Mesendoderm (in vitro differentiated cells): ENCODE measurements around the gene PIP5K1B.
"Not testable (repeated sequence)": the region's sequence is repeated elsewhere in the genome, so short reads cannot be mapped to it uniquely, and the experiment has no call there.

Experiments
- DNase-seq: peaks from one replicate; pipeline ENCODE4 v3.0.0; 2013
- H2AK5ac ChIP-seq: 2 replicates; pipeline ENCODE4 v1.6.1; 2013; ENCODE audit warnings: low read length, inconsistent platforms
- H2BK120ac ChIP-seq: 2 replicates; pipeline ENCODE4 v1.6.1; 2013; ENCODE audit warnings: low read depth, mild to moderate bottlenecking, low read length, moderate library complexity, mixed read lengths
- H2BK15ac ChIP-seq: replicated peaks from 2 replicates; pipeline ENCODE4 v1.6.1; 2013; ENCODE audit warnings: low read depth, mild to moderate bottlenecking, moderate library complexity
- H2BK5ac ChIP-seq: 2 replicates; pipeline ENCODE4 v1.6.1; 2013; ENCODE audit warnings: low read length, inconsistent platforms
- H3K18ac ChIP-seq: 2 replicates; pipeline ENCODE4 v1.6.1; 2013; ENCODE audit warnings: mild to moderate bottlenecking, low read length, mixed read lengths
- H3K23ac ChIP-seq: one replicate; pipeline ENCODE4 v1.6.1; 2013; ENCODE audit warnings: low read length
- H3K27ac ChIP-seq: 2 replicates; pipeline ENCODE4 v1.5.1; 2013; ENCODE audit warnings: low read depth, mild to moderate bottlenecking, inconsistent platforms, low read length, moderate library complexity
- H3K27me3 ChIP-seq: 2 replicates; pipeline ENCODE4 v1.6.1; 2013; ENCODE audit warnings: low read length, control low read depth, mild to moderate bottlenecking, inconsistent platforms; ENCODE audit not compliant: insufficient read depth, poor library complexity
- H3K36me3 ChIP-seq: 2 replicates; pipeline ENCODE4 v1.6.1; 2013; ENCODE audit warnings: low read length, inconsistent platforms; ENCODE audit not compliant: control insufficient read depth, insufficient read depth
- H3K4ac ChIP-seq: one replicate; pipeline ENCODE4 v1.6.1; 2013; ENCODE audit warnings: low read depth, mild to moderate bottlenecking, low read length, moderate library complexity
- H3K4me1 ChIP-seq: 2 replicates; pipeline ENCODE4 v1.6.1; 2013; ENCODE audit warnings: low read depth, low read length, inconsistent platforms; ENCODE audit not compliant: control insufficient read depth
- H3K4me2 ChIP-seq: 2 replicates; pipeline ENCODE4 v1.6.1; 2013; ENCODE audit warnings: low read length
- H3K4me3 ChIP-seq: 2 replicates; pipeline ENCODE4 v1.5.1; 2013; ENCODE audit warnings: mild to moderate bottlenecking, low read length
- H3K56ac ChIP-seq: one replicate; pipeline ENCODE4 v1.6.1; 2013; ENCODE audit warnings: low read length
- H3K79me1 ChIP-seq: 2 replicates; pipeline ENCODE4 v1.6.1; 2013; ENCODE audit warnings: low read length, inconsistent platforms
- H3K79me2 ChIP-seq: 2 replicates; pipeline ENCODE4 v1.6.1; 2013; ENCODE audit warnings: mild to moderate bottlenecking, low read length; ENCODE audit not compliant: control insufficient read depth, insufficient read depth
- H3K9ac ChIP-seq: 2 replicates; pipeline ENCODE4 v1.6.1; 2013; ENCODE audit warnings: low read length, inconsistent platforms
- H4K5ac ChIP-seq: one replicate; pipeline ENCODE4 v1.6.1; 2013; ENCODE audit warnings: low read length
- H4K8ac ChIP-seq: one replicate; pipeline ENCODE4 v1.6.1; 2013; ENCODE audit warnings: low read depth, mild to moderate bottlenecking, control low read depth, low read length, moderate library complexity
- WGBS: extraction: QIAGEN DNeasy Blood & Tissue Kit; methylation state at CpG from one replicate; pipeline ENCODE4 v1.1.7; 2013; ENCODE audit warnings: low lambda C conversion rate, missing lambda C conversion rate; ENCODE audit not compliant: insufficient coverage; ENCODE audit errors: extremely low coverage; 5-methylcytosine and 5-hydroxymethylcytosine counted together

The PIP5K1B gene

DNA sequence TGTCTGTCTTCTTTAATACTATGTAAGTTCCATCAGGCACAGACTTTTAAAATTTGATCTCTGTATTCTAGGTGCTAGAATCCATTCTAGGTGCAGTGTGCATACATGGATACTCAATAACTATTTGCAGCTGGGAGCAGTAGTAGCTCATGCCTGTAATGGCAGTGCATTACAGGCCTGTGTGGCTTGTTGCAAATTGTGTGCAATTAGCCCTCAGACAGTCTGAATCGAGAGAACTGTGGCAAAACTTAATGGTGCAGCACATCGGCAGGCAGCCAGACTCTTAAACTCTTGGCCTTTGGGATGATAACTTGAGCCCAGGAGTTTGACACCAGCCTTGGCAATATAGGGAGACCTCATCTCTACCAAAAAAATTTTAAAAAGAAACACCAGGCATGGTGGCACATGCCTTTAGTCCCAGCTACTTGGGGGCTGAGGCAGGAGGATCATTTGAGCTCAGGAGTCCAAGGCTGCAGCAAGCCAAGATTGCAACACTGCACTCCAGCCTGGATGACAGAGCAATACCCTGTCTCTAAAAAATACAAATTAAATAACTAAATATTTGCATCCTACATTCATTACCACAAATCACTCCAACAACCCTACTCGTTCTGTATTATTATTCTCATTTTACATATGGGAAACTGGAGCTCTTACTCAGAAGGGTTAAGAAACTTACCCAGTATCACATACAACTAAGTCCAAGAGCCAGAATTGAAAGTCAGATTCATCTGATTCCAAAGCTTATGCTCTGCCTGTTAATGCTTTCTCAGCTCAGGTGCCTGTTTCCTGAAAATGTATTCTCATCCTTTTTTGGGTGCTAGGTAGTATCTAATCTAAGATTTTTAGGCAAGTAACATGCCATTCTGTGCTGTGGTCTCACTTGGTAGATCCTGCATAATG, 278.7 kb downstream of the PIP5K1B start:
- Histone ChIP-seq H2BK5ac (no peak overlapping the region), H3K79me1 (no peaks in the 10 kb centered on the region), H3K4ac (no peak overlapping the region), H3K23ac (no peak overlapping the region), H2AK5ac (no peak overlapping the region), H2BK15ac (no peak overlapping the region), H3K4me2 (no peak overlapping the region), H3K9ac (no peak overlapping the region), H3K27me3 (no peaks in the 10 kb centered on the region), H4K8ac (no peak overlapping the region), H3K36me3 (no peaks in the 10 kb centered on the region), H3K27ac (no peak overlapping the region), H3K4me1 (peaks cover 8% of the 10 kb centered on the region), H2BK120ac (no peak overlapping the region), H3K18ac (no peak overlapping the region), H3K79me2 (no peaks in the 10 kb centered on the region), H3K4me3 (no peak overlapping the region), H4K5ac (no peak overlapping the region), H3K56ac (no peak overlapping the region)
- DNase-seq, result no peak
- 100% methylated on average over 1 of the region's 3 CpGs for WGBS

DNA sequence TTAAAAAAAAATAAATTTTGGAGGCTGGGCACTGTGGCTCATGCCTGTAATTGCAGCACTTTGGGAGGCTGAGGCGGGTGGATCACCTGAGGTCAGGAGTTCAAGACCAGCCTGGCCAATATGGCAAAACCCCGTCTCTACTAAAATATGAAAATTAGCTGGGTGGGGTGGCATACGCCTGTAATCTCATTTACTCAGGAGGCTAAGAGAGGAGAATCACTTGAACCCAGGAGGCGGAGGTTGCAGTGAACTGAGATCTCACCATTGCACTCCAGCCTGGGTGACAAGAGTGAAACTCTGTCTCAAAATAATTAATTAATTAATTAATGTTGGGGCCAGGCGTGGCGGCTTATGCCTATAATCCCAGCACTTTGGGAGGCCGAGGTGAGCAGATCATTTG, 281.9 kb downstream of the PIP5K1B start:
- H2BK120ac ChIP-seq, H2AK5ac ChIP-seq, H3K18ac ChIP-seq, H4K8ac ChIP-seq, H3K79me1 ChIP-seq, H3K23ac ChIP-seq, H3K27me3 ChIP-seq, H3K27ac ChIP-seq, H3K4me3 ChIP-seq, H3K79me2 ChIP-seq, H2BK15ac ChIP-seq, DNase-seq, H3K4ac ChIP-seq, H2BK5ac ChIP-seq, H3K4me2 ChIP-seq, H3K4me1 ChIP-seq, H4K5ac ChIP-seq, H3K56ac ChIP-seq, H3K9ac ChIP-seq, H3K36me3 ChIP-seq: not testable (repeated sequence)
- WGBS, result no CpG with 5 or more reads among the region's 7 CpGs

DNA sequence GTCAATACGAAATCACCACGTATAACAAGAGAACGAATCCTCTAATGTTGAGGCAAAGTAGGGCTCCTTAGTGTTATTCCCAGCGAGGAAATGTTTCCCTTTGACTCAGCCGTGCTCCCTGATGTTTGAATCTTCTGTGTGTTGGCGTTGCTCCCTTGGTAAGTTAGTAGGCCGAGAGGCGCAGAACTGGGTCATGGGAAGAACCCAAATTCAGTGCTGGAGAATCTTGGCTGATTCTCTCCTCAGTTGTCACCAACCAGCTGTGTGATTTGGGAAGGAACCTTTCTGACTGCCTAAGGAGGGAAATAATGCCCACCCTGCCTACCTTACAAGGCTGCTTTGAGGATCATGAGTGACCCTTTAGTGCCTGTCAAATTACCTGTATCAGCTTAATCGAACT, 286.4 kb downstream of the PIP5K1B start:
- DNase-seq, result no peak
- Histone ChIP-seq H2BK15ac (no peak overlapping the region), H4K8ac (no peak overlapping the region), H3K23ac (no peak overlapping the region), H2BK5ac (no peak overlapping the region), H3K79me1 (no peaks in the 10 kb centered on the region), H2BK120ac (no peak overlapping the region), H3K18ac (no peak overlapping the region), H3K9ac (no peak overlapping the region), H4K5ac (no peak overlapping the region), H2AK5ac (no peak overlapping the region), H3K79me2 (no peaks in the 10 kb centered on the region), H3K4me3 (no peak overlapping the region), H3K4me1 (no peaks in the 10 kb centered on the region), H3K4me2 (no peak overlapping the region), H3K56ac (no peak overlapping the region), H3K27me3 (no peaks in the 10 kb centered on the region), H3K27ac (no peak overlapping the region), H3K36me3 (no peaks in the 10 kb centered on the region), H3K4ac (no peak overlapping the region)
- no CpG with 5 or more reads among the region's 9 CpGs for WGBS

DNA sequence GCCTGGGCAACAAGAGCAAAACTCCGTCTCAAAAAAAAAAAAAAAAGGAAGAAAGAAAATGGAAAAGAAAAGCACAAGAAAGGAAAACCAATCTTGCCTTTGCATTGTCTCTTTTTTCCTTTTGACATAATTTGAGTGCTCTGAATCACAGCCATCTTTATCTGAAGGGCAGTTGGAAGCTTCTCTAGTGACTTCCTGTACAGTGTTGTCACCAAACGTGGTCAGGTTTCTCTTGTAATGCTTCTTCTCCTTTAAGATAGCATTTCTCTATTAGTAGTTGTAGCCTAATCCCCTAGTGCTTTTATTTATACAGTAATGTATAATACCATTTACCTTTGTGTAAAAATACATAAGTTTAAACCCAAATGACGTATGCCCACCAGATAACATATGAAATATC, 290.7 kb downstream of the PIP5K1B start:
- Histone ChIP-seq H3K9ac (no peak overlapping the region), H4K5ac (no peak overlapping the region), H3K27me3 (no peaks in the 10 kb centered on the region), H3K36me3 (no peaks in the 10 kb centered on the region), H3K79me2 (no peaks in the 10 kb centered on the region), H2BK15ac (no peak overlapping the region), H3K27ac (no peak overlapping the region), H3K79me1 (no peaks in the 10 kb centered on the region), H4K8ac (no peak overlapping the region), H3K4me3 (no peak overlapping the region), H3K4ac (no peak overlapping the region), H2AK5ac (no peak overlapping the region), H3K4me2 (no peak overlapping the region), H3K23ac (no peak overlapping the region), H3K56ac (no peak overlapping the region), H2BK5ac (no peak overlapping the region), H3K4me1 (no peaks in the 10 kb centered on the region), H3K18ac (no peak overlapping the region), H2BK120ac (no peak overlapping the region)
- no peak for DNase-seq
- WGBS, result no CpG with 5 or more reads among the region's 3 CpGs

DNA sequence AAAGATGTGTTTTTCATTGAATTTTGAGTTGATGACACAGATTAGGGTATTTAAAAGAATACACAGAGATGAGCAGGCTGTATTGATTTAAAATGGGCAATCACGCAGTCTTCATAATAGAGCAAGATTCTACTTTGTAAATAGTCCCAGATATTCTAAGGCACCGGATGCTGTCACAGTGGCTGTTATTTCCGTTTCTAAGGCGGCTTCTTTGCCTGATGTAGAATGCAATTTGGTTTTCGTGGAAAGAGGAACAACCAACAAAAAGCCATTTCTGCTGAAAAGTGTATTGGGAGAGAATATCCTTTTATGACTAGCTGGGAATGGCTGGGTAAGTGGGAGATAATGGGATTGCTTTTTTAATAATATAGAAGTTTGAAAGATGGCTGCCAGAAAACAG, 291.4 kb downstream of the PIP5K1B start:
- Histone ChIP-seq H3K23ac (no peak overlapping the region), H3K4me1 (no peaks in the 10 kb centered on the region), H4K5ac (no peak overlapping the region), H2BK15ac (no peak overlapping the region), H3K4me3 (no peak overlapping the region), H4K8ac (no peak overlapping the region), H3K56ac (no peak overlapping the region), H3K9ac (no peak overlapping the region), H3K18ac (no peak overlapping the region), H3K4ac (no peak overlapping the region), H3K36me3 (no peaks in the 10 kb centered on the region), H3K27ac (no peak overlapping the region), H2BK120ac (no peak overlapping the region), H2BK5ac (no peak overlapping the region), H3K4me2 (no peak overlapping the region), H2AK5ac (no peak overlapping the region), H3K79me2 (no peaks in the 10 kb centered on the region), H3K27me3 (no peaks in the 10 kb centered on the region), H3K79me1 (no peaks in the 10 kb centered on the region)
- no peak for DNase-seq
- WGBS, result no CpG with 5 or more reads among the region's 5 CpGs

DNA sequence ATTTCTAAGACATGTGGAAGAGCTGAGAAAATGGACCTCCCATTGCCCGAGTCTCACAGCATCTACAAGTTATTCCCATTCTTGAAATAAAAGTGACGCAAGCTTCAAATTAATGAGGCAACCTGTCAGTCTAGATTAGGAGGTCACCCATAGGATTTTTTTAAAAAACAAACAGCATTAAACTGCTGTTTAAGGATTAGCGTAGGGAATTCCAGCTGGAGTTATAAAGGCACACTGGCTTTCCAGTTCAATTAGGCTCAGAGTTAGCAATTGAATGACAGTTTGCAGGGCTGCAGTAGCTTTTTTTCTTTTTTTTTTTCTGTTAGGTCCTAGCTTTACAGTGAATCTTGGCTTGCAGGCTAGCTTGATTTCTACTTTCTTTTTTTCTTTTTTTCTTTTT, 292.6 kb downstream of the PIP5K1B start:
- Histone ChIP-seq H3K9ac (no peak overlapping the region), H3K79me2 (no peaks in the 10 kb centered on the region), H3K79me1 (no peaks in the 10 kb centered on the region), H3K56ac (no peak overlapping the region), H2BK120ac (no peak overlapping the region), H3K36me3 (no peaks in the 10 kb centered on the region), H3K4me3 (no peak overlapping the region), H2AK5ac (no peak overlapping the region), H3K18ac (peak overlapping the region; percentile 14), H3K27ac (no peak overlapping the region), H2BK5ac (no peak overlapping the region), H2BK15ac (no peak overlapping the region), H3K4me1 (no peaks in the 10 kb centered on the region), H4K8ac (no peak overlapping the region), H3K4me2 (no peak overlapping the region), H3K4ac (no peak overlapping the region), H3K23ac (no peak overlapping the region), H3K27me3 (no peaks in the 10 kb centered on the region), H4K5ac (no peak overlapping the region)
- DNase-seq, result no peak
- WGBS, result no CpG with 5 or more reads among the region's 3 CpGs
